ENCODE results near the gene LTN1.
"Not testable (repeated sequence)": the region's sequence is repeated elsewhere in the genome, so short reads cannot be mapped to it uniquely, and the experiment has no call there.

LTN1 gene

DNA sequence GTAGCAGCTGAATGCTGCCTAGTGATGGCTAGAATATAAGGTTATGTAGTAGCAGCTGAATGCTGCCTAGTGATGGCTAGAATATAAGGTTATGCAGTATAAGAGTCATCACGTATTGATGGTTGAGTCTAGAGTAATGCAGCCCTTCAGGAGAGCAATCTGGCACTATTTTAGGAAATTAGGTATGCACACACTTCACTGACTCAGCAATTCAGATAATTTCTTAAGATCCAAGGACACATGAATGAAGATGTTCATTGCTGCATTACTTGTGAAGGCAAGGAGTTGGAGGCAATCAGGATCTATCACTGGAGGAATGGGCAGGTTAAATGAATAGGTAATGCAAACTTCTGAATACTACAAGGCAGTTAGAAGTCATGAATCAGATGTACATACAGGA is 13.6 kb downstream of the LTN1 start:
- no peak for DNase-seq

DNA sequence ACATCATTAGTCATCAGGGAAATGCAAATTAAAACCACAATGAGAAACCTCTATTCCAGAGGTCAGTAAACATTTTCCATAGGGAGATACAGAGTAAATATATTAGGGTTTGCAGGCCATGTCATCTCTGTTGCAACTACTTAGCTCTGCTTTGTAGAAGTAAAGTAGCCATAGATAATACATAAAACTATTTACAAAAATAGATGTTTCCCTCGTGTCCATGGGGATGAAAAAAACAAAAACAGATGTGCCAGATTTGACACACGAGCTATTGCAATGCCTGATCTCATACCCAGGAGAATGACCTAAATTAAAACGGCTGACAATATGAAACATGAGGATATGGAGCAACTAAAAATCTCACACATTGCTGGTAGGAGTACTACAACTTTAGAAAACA is 17.3 kb downstream of the LTN1 start:
- no peak for DNase-seq

GRCh38 chr21:28974531-28975227 is 18.0 kb downstream of the LTN1 start:
- no peak for DNase-seq

DNA sequence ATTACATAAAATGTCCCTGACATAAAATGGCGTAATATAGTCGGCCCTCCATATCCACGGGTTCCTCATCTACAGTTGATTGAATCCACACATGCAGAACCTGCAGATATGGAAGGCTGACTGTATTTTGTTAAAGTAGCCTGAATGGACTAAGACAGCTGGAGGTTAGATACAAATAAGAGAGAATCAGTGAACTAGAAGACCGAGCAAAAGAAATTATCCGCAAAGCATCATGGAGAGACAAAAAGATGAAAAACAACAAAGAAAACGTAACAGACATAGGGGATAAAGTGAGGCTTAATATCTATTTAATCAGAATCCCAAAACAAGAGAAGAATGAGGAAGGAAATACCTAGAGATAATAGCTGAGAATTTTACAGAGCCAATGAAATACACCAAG is 20.3 kb downstream of the LTN1 start:
- DNase-seq, result no peak

DNA sequence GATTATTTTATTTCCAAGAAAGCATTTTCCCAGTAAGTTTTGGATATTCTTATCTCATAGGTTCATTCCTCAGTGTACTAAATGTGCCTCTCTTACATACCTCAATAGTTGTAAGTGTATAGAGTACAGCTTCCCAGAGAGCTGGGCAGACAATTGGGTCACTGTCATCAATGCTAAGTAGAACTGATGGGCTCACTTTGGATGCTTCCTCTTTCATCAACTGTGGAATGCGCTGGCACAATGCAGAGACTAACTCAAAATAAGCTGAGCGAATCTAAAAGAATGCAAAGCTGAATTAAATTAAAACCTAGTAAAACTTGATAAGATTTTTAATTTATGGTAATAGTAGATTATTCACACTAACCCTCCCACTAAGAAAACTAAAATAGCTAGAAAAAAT is 21.5 kb downstream of the LTN1 start:
- DNase-seq, result no peak

GRCh38 chr21:28963831-28964230 is 28.8 kb downstream of the LTN1 start:
- DNase-seq, result no peak

DNA sequence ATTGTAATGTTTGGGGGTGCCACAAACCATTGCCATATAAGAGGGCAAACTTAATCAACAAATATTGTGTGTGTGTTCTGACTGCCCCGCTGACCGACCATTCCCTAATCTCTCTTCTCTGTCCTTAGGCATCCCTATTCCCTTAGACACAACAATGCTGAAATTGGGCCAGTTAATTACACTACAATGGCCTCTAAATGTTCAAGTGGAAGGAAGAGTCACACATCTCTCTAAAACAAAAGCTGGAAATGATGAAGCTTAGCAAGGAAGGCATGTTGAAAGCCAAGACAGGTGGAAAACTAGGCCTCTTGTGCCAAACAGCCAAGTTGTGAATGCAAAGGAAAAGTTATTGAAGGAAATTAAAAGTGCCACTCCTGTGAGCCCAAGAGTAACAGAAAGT is 30.2 kb downstream of the LTN1 start:
- no peak for DNase-seq

DNA sequence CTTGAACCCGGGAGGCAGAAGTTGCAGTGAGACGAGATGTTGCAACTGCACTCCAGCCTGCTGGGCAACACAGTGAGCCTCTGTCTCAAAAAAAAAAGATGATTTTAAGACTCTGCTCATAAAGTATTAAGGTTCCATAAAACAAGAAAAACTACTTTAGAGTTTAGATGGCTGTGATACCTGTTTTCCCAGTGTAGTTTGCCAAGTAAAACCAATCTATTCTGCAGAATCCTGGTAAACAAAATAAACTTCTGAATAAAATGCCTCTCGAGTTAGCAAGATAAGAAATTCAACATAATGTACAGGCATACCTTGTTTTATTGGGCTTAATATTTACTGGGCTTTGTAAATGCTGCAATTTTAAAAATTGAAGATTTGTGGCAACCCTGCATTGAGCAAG is 30.8 kb downstream of the LTN1 start:
- no peak for DNase-seq

DNA sequence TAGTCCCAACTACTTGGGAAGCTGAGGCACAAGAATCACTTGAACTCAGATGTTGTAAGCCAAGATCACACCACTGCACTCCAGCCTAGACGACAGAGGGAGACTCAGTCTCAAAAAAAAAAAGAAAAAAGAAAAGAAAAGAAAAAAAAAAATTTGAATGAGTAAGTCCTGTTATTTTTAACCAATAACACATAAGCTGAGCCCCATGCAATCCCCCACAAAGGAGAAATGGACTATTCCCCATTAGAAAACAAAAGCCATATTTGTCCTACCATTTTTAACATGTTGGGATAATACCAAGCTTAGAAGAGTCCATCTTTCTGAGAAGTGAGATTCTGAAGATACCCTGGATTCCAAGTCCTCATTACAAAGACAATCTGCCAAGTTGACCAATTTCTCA is 32.4 kb downstream of the LTN1 start:
- DNase-seq, result no peak

GRCh38 chr21:28959367-28960099 is 33.1 kb downstream of the LTN1 start:
- no peak for DNase-seq

- no peak for DNase-seq
These were observed 39.4 kb downstream of the LTN1 start for GRCh38 chr21:28953247-28953646.

DNA sequence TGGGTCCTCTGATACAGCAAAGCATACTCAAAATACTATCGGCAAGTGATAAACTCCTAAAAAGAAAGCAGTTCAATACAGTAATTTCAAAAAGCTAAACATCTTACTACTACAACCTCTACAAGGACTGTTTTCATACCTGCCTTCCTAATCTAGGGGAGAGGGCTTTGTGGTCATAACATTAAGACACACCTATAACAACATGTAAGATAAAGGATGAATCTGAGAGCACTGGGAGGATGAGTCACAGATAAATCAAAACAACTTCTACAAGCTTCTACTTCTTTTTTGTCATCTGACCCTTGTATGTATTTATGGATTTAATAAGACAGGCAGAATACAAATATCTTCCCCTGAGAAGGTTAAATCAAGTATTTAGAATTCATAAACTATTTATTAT is 40.0 kb downstream of the LTN1 start:
- DNase-seq, result no peak

DNA sequence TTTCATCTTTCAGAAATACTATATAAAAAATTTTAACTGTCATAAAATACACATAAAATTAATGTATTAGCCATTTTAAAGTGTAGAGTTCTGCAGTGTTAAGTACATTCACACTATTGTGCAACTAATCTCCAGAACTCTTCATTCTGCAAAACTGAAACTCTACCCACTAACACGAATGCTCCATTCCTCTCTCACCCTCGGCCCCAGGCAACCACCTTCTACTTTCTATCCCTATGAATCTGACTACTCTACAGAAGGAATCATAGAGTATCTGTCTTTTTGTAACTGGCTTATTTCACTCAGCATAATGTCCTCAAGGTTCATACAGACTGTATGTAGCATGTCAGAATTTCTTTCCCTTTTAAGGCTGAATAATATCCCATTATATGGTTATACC is 43.4 kb downstream of the LTN1 start:
- DNase-seq, result no peak

DNA sequence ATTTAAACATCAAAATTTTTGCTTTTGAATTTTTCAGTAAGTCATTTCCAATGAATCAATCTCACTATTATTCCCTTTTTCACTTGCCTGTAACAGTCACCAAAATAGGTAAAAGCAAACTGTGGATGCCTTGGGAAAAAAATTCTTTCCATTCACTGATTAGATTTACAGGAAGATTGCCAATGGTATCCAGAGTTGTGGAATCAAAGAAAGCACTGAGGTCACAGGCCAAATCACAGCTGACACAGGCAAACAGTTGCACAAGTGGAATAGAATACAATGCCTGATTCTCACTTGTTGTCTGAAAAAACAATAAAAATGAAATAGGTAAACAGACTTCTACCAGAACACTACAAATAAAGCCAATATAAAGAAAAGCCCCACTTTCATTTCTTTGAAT is 48.4 kb downstream of the LTN1 start:
- no peak for DNase-seq

GRCh38 chr21:28943631-28944030 is 49.0 kb downstream of the LTN1 start:
- DNase-seq, result no peak

DNA sequence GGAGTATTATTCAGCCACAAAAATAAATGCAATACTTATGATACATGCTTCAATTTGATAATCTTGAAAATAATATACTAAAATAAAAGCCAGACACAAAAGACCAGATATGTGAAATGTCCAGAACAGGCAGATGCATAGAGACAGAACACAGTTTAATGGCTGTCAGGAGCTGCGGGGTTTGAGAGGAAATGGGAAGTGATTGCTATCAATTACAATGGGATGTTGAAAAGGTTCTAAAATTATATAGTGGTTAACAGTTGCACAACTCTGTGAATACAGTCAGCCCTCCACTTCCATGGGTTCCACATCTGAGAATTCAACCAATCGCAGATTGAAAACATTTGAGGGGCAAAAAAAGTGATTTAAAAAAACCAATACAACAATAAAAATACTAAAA is 54.0 kb downstream of the LTN1 start:
- no peak for DNase-seq

DNA sequence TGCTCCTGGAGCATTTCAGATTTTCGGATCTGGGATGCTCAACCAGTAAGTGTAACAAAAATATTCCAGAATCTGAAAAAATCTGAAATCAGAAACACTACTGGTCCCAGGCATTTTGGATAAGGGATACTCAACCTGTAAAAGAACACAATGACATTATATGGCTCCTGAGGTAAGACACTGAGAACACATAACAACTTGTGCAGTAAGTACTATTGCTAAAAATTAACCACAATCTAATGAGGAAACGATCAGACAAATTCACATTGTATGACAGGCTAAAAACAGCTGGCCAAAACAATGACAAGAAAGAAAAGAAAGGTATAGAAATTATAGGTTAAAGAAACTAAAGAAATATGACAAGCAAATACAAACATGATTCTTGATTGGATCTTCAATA is 54.9 kb downstream of the LTN1 start:
- no peak for DNase-seq

- DNase-seq, result no peak
These were observed 56.0 kb downstream of the LTN1 start for GRCh38 chr21:28936721-28937120.

DNA sequence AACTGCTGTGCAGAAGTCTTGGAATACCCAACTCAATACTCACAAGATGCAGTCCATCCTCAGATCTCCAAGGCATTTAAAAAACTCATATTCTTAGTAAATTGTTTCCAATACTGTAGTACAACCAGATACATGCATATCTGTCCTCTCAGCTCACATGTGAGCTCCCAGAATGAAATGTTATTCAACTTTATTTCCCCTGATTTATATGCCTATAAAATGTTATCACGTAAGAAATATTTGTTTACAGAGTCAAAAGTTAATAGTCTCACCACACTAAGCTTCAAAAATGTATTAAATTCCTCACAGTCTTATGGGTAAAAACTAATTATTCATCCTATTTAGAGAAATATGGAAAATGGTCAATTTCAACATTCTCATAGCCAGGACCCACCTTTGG is 56.6 kb downstream of the LTN1 start:
- DNase-seq, result no peak

DNA sequence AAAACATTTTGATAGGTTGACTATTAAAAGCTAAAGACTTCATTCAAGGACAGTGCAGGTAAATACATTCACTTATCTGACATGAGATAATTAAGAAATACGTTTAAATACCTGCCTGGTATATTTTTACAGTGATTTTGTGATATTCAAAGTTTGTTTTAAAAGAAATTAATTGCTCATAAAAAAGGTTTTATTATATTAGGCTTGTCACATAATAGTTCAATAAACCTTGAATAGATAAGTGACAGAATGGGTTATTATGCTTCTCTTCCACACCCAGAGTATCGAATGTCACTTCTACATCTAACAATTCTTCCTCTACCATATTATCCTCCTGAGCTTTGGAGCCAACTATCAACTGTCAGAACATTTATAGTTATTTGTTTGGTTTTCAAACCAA is 60.0 kb downstream of the LTN1 start:
- no peak for DNase-seq

GRCh38 chr21:28931708-28932372 is 60.8 kb downstream of the LTN1 start:
- not testable (repeated sequence) for DNase-seq

DNA sequence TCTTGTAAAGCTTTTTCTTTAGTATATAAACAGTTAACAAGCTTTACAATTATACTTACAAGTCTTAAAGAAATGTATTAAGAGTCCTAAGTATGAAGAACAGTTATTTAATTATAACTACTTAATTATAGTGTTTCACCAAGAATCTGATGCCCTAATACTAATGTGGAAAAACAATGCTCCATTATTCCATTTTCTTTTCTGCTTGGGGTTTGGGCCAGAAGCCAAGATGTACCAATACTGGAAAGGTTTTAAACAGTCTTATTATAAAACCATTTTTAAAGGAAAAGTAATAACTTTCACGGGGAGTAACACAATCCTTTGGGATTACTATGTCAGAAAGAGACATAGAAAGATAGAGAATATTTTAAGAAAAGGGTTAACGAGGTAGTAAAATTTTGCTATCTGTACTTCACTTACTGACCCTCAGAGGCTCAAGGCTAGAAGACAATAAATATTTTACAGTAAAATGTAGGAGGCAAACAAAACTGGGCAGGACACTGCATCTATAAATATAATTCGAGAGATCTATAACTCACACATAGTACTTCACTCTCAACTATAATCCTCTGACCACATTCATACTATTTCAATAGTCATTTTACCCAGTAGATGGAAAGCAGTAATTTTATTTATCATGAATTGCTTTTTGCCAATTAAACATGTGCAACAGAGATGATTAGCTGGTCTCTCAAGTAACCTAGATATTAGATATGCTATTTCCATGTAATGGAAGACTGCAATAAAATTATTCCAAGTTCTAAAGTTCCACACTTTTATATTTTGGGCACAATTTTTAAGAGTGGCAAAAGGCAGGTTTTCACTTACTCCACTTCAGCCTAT is 63.9 kb downstream of the LTN1 start:
- no peak for DNase-seq

DNA sequence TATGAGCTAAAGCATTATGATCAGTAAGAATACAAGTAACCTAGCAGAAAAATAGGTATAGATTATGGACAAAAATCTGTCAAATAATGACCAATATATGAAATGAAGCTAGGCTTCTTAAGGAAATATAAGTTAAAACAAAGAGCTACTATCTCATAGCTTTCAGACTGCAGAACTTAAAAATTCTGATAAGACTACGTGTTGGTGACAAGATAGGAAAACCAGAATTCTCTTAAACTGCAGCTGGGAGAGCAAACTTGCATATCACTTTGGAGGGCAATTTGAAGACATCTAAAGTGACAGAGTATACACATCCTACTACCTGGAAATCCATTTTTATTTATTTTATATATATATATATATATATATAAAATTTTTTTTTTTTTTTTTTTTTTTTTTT is 65.5 kb downstream of the LTN1 start:
- no peak for DNase-seq
